ENCODE results near the gene SPATS2.
"Not testable (repeated sequence)": the region's sequence is repeated elsewhere in the genome, so short reads cannot be mapped to it uniquely, and the experiment has no call there.

Gene SPATS2

GRCh38 chr12:49509681-49510080, 142.4 kb downstream of the SPATS2 start:
- not testable (repeated sequence) for H3K9me3 ChIP-seq (ENCODE audit: insufficient read depth, low read depth, low read length); H3K27me3 ChIP-seq (ENCODE audit: insufficient read depth, low read length); H3K27ac ChIP-seq (ENCODE audit: low read length); H3K4me1 ChIP-seq (ENCODE audit: insufficient read depth, low read length); H3K36me3 ChIP-seq (ENCODE audit: insufficient read depth, low read depth, low read length); H3K4me3 ChIP-seq (ENCODE audit: low read length); H3K9ac ChIP-seq (ENCODE audit: low read depth, low read length)

GRCh38 chr12:49511410-49511809, 144.1 kb downstream of the SPATS2 start:
- H3K4me1 ChIP-seq (ENCODE audit: insufficient read depth, low read length), result no peaks in the 10 kb centered on the region
- no peak overlapping the region for H3K9ac ChIP-seq (ENCODE audit: low read depth, low read length)
- H3K36me3 ChIP-seq (ENCODE audit: insufficient read depth, low read depth, low read length), result peaks cover 7% of the 10 kb centered on the region; the same call in 1 of the 2 replicates
- H3K9me3 ChIP-seq (ENCODE audit: insufficient read depth, low read depth, low read length), result no peaks in the 10 kb centered on the region
- no peak overlapping the region for H3K27ac ChIP-seq (ENCODE audit: low read length)
- H3K4me3 ChIP-seq (ENCODE audit: low read length), result no peak overlapping the region
- no peaks in the 10 kb centered on the region for H3K27me3 ChIP-seq (ENCODE audit: insufficient read depth, low read length)

GRCh38 chr12:49512546-49512945, 145.3 kb downstream of the SPATS2 start:
- Histone ChIP-seq H3K4me3 (ENCODE audit: low read length) (no peak overlapping the region), H3K9ac (ENCODE audit: low read depth, low read length) (no peak overlapping the region), H3K4me1 (ENCODE audit: insufficient read depth, low read length) (no peaks in the 10 kb centered on the region), H3K27me3 (ENCODE audit: insufficient read depth, low read length) (no peaks in the 10 kb centered on the region), H3K36me3 (ENCODE audit: insufficient read depth, low read depth, low read length) (peaks cover 7% of the 10 kb centered on the region; the same call in 1 of the 2 replicates), H3K9me3 (ENCODE audit: insufficient read depth, low read depth, low read length) (no peaks in the 10 kb centered on the region), H3K27ac (ENCODE audit: low read length) (no peak overlapping the region)

GRCh38 chr12:49515266-49515665, 148.0 kb downstream of the SPATS2 start:
- no peak overlapping the region for H3K27ac ChIP-seq (ENCODE audit: low read length)
- no peak overlapping the region for H3K4me3 ChIP-seq (ENCODE audit: low read length)
- no peaks in the 10 kb centered on the region for H3K27me3 ChIP-seq (ENCODE audit: insufficient read depth, low read length)
- peaks cover 7% of the 10 kb centered on the region; the same call in 1 of the 2 replicates for H3K36me3 ChIP-seq (ENCODE audit: insufficient read depth, low read depth, low read length)
- H3K9ac ChIP-seq (ENCODE audit: low read depth, low read length), result no peak overlapping the region
- H3K4me1 ChIP-seq (ENCODE audit: insufficient read depth, low read length), result no peaks in the 10 kb centered on the region
- H3K9me3 ChIP-seq (ENCODE audit: insufficient read depth, low read depth, low read length), result no peaks in the 10 kb centered on the region

GRCh38 chr12:49518914-49519573, 151.8 kb downstream of the SPATS2 start:
- Histone ChIP-seq H3K27ac (ENCODE audit: low read length) (no peak overlapping the region), H3K4me1 (ENCODE audit: insufficient read depth, low read length) (no peaks in the 10 kb centered on the region), H3K27me3 (ENCODE audit: insufficient read depth, low read length) (no peaks in the 10 kb centered on the region), H3K9ac (ENCODE audit: low read depth, low read length) (no peak overlapping the region), H3K4me3 (ENCODE audit: low read length) (no peak overlapping the region), H3K36me3 (ENCODE audit: insufficient read depth, low read depth, low read length) (peaks cover 15% of the 10 kb centered on the region; the same call in 1 of the 2 replicates), H3K9me3 (ENCODE audit: insufficient read depth, low read depth, low read length) (no peaks in the 10 kb centered on the region)

GRCh38 chr12:49519574-49519936, 152.3 kb downstream of the SPATS2 start:
- Histone ChIP-seq H3K4me1 (ENCODE audit: insufficient read depth, low read length) (no peaks in the 10 kb centered on the region), H3K4me3 (ENCODE audit: low read length) (no peak overlapping the region), H3K36me3 (ENCODE audit: insufficient read depth, low read depth, low read length) (peaks cover 20% of the 10 kb centered on the region; the same call in 1 of the 2 replicates), H3K9me3 (ENCODE audit: insufficient read depth, low read depth, low read length) (no peaks in the 10 kb centered on the region), H3K9ac (ENCODE audit: low read depth, low read length) (no peak overlapping the region), H3K27ac (ENCODE audit: low read length) (no peak overlapping the region), H3K27me3 (ENCODE audit: insufficient read depth, low read length) (no peaks in the 10 kb centered on the region)

GRCh38 chr12:49521389-49521788, 154.1 kb downstream of the SPATS2 start:
- H3K27ac ChIP-seq (ENCODE audit: low read length), result no peak overlapping the region
- H3K9ac ChIP-seq (ENCODE audit: low read depth, low read length), result no peak overlapping the region
- H3K4me3 ChIP-seq (ENCODE audit: low read length), result no peak overlapping the region
- no peaks in the 10 kb centered on the region for H3K9me3 ChIP-seq (ENCODE audit: insufficient read depth, low read depth, low read length)
- H3K4me1 ChIP-seq (ENCODE audit: insufficient read depth, low read length), result no peaks in the 10 kb centered on the region
- no peaks in the 10 kb centered on the region for H3K27me3 ChIP-seq (ENCODE audit: insufficient read depth, low read length)
- peaks cover 31% of the 10 kb centered on the region for H3K36me3 ChIP-seq (ENCODE audit: insufficient read depth, low read depth, low read length)

- Histone ChIP-seq H3K4me1 (ENCODE audit: insufficient read depth, low read length) (peaks cover 5% of the 10 kb centered on the region; the same call in 1 of the 2 replicates), H3K27me3 (ENCODE audit: insufficient read depth, low read length) (no peaks in the 10 kb centered on the region), H3K27ac (ENCODE audit: low read length) (no peak overlapping the region), H3K4me3 (ENCODE audit: low read length) (no peak overlapping the region), H3K9ac (ENCODE audit: low read depth, low read length) (no peak overlapping the region), H3K9me3 (ENCODE audit: insufficient read depth, low read depth, low read length) (no peaks in the 10 kb centered on the region), H3K36me3 (ENCODE audit: insufficient read depth, low read depth, low read length) (peaks cover 33% of the 10 kb centered on the region)
Measured at GRCh38 chr12:49524660-49525324, 157.5 kb downstream of the SPATS2 start.

- Histone ChIP-seq H3K27me3 (ENCODE audit: insufficient read depth, low read length) (no peaks in the 10 kb centered on the region), H3K27ac (ENCODE audit: low read length) (no peak overlapping the region), H3K36me3 (ENCODE audit: insufficient read depth, low read depth, low read length) (peaks cover 33% of the 10 kb centered on the region), H3K9ac (ENCODE audit: low read depth, low read length) (no peak overlapping the region), H3K4me1 (ENCODE audit: insufficient read depth, low read length) (peaks cover 5% of the 10 kb centered on the region; the same call in 1 of the 2 replicates), H3K4me3 (ENCODE audit: low read length) (no peak overlapping the region), H3K9me3 (ENCODE audit: insufficient read depth, low read depth, low read length) (no peaks in the 10 kb centered on the region)
Measured at GRCh38 chr12:49525942-49526341, 158.7 kb downstream of the SPATS2 start.

GRCh38 chr12:49527361-49528130, 160.3 kb downstream of the SPATS2 start:
- Histone ChIP-seq H3K9me3 (ENCODE audit: insufficient read depth, low read depth, low read length) (no peaks in the 10 kb centered on the region), H3K4me1 (ENCODE audit: insufficient read depth, low read length) (peaks cover 5% of the 10 kb centered on the region; the same call in 1 of the 2 replicates), H3K27ac (ENCODE audit: low read length) (no peak overlapping the region), H3K27me3 (ENCODE audit: insufficient read depth, low read length) (no peaks in the 10 kb centered on the region), H3K36me3 (ENCODE audit: insufficient read depth, low read depth, low read length) (peaks cover 32% of the 10 kb centered on the region), H3K9ac (ENCODE audit: low read depth, low read length) (no peak overlapping the region), H3K4me3 (ENCODE audit: low read length) (no peak overlapping the region)

GRCh38 chr12:49529414-49529813, 162.2 kb downstream of the SPATS2 start:
- Histone ChIP-seq H3K4me1 (ENCODE audit: insufficient read depth, low read length) (peaks cover 5% of the 10 kb centered on the region; the same call in 1 of the 2 replicates), H3K9ac (ENCODE audit: low read depth, low read length) (no peak overlapping the region), H3K36me3 (ENCODE audit: insufficient read depth, low read depth, low read length) (peaks cover 22% of the 10 kb centered on the region), H3K4me3 (ENCODE audit: low read length) (no peak overlapping the region), H3K9me3 (ENCODE audit: insufficient read depth, low read depth, low read length) (no peaks in the 10 kb centered on the region), H3K27me3 (ENCODE audit: insufficient read depth, low read length) (peaks cover under 1% of the 10 kb centered on the region; the same call in 1 of the 2 replicates), H3K27ac (ENCODE audit: low read length) (no peak overlapping the region)
